KMS-11 (cell line): ENCODE measurements around the gene KCNJ4.

Source experiments
- H2AFZ ChIP-seq: fragments of 200-600 bp; sonication (generic); 2 replicates; pipeline ENCODE4 v1.6.1; 2016; ENCODE audit warnings: antibody characterized with exemption, mixed run types, low read depth
- H3K27ac ChIP-seq: fragments of 200-600 bp; sonication (generic); 2 replicates; pipeline ENCODE4 v1.6.1; 2016; ENCODE audit warnings: mild to moderate bottlenecking, mixed run types
- H3K27me3 ChIP-seq: fragments of 200-600 bp; sonication (generic); 2 replicates; pipeline ENCODE4 v1.6.1; 2017; ENCODE audit warnings: mild to moderate bottlenecking, low read depth, mixed run types, moderate library complexity; ENCODE audit not compliant: insufficient read depth
- H3K36me3 ChIP-seq: fragments of 200-600 bp; sonication (generic); 2 replicates; pipeline ENCODE4 v1.6.1; 2017; ENCODE audit warnings: mild to moderate bottlenecking, mixed run types; ENCODE audit not compliant: insufficient read depth
- H3K4me1 ChIP-seq: fragments of 200-600 bp; sonication (generic); 2 replicates; pipeline ENCODE4 v1.6.1; 2016; ENCODE audit warnings: mild to moderate bottlenecking, low read depth, mixed run types; ENCODE audit not compliant: poor library complexity, severe bottlenecking
- H3K4me2 ChIP-seq: fragments of 200-600 bp; sonication (generic); 2 replicates; pipeline ENCODE4 v1.7.0; 2016; ENCODE audit warnings: mild to moderate bottlenecking, mixed run types
- H3K4me3 ChIP-seq: fragments of 200-600 bp; sonication (generic); IDR thresholded peaks from 2 replicates; pipeline ENCODE4 v1.6.1; 2017; ENCODE audit warnings: low read depth, low read length, mixed read lengths; ENCODE audit not compliant: insufficient read depth
- H3K79me2 ChIP-seq: fragments of 200-600 bp; sonication (generic); 2 replicates; pipeline ENCODE4 v1.6.1; 2016; ENCODE audit warnings: low read depth, mixed run types; ENCODE audit not compliant: insufficient read depth
- H3K9ac ChIP-seq: fragments of 200-600 bp; sonication (generic); 2 replicates; pipeline ENCODE4 v1.6.1; 2016; ENCODE audit warnings: mild to moderate bottlenecking, mixed run types
- H4K20me1 ChIP-seq: fragments of 200-600 bp; sonication (generic); 2 replicates; pipeline ENCODE4 v1.6.1; 2016; ENCODE audit warnings: mild to moderate bottlenecking, mixed run types; ENCODE audit not compliant: insufficient read depth
- CTCF ChIP-seq: fragments of 200-600 bp; sonication (generic); conservative IDR thresholded peaks from 2 replicates; pipeline ENCODE4 v1.6.1; 2017; ENCODE audit warnings: low read depth, mild to moderate bottlenecking, antibody characterized with exemption, low read length, moderate library complexity, mixed read lengths

The KCNJ4 gene

GRCh38 chr22:38490475-38490874, 35.5 kb upstream of the KCNJ4 start:
- Histone ChIP-seq H3K9ac (no peak overlapping the region), H3K4me3 (no peak overlapping the region), H2AFZ (no peak overlapping the region), H3K4me2 (no peak overlapping the region), H3K36me3 (peaks cover 41% of the 10 kb centered on the region; the same call in 1 of the 2 replicates), H3K4me1 (peaks cover 92% of the 10 kb centered on the region), H3K27me3 (no peaks in the 10 kb centered on the region), H3K27ac (peak overlapping the region; percentile 14; the same call in 1 of the 2 replicates), H3K79me2 (peaks cover 33% of the 10 kb centered on the region; the same call in 1 of the 2 replicates), H4K20me1 (0 out of 2 replicates have a peak, but pooled peaks cover 4% of the 10 kb centered on the region)
- no peak for TF ChIP-seq CTCF

- Histone ChIP-seq H3K4me2 (no peak overlapping the region), H3K4me3 (no peak overlapping the region), H3K9ac (no peak overlapping the region), H2AFZ (no peak overlapping the region), H3K27me3 (no peaks in the 10 kb centered on the region), H3K36me3 (peaks cover 39% of the 10 kb centered on the region; the same call in 1 of the 2 replicates), H3K4me1 (peaks cover 91% of the 10 kb centered on the region), H4K20me1 (0 out of 2 replicates have a peak, but pooled peaks cover 4% of the 10 kb centered on the region), H3K27ac (peak overlapping the region; percentile 14; the same call in 1 of the 2 replicates), H3K79me2 (peaks cover 25% of the 10 kb centered on the region; the same call in 1 of the 2 replicates)
- TF ChIP-seq CTCF: no peak
Observed at GRCh38 chr22:38489561-38490145, 34.7 kb upstream of the KCNJ4 start.

GRCh38 chr22:38489142-38489541, 34.1 kb upstream of the KCNJ4 start:
- Histone ChIP-seq H2AFZ (no peak overlapping the region), H3K4me1 (peaks cover 90% of the 10 kb centered on the region), H3K36me3 (peaks cover 39% of the 10 kb centered on the region; the same call in 1 of the 2 replicates), H3K27me3 (no peaks in the 10 kb centered on the region), H3K79me2 (peaks cover 20% of the 10 kb centered on the region; the same call in 1 of the 2 replicates), H3K9ac (no peak overlapping the region), H3K4me2 (no peak overlapping the region), H3K27ac (no peak overlapping the region), H4K20me1 (0 out of 2 replicates have a peak, but pooled peaks cover 4% of the 10 kb centered on the region), H3K4me3 (no peak overlapping the region)
- no peak for TF ChIP-seq CTCF

GRCh38 chr22:38487946-38488345, 32.9 kb upstream of the KCNJ4 start:
- Histone ChIP-seq H3K4me3 (no peak overlapping the region), H3K4me2 (no peak overlapping the region), H3K27me3 (no peaks in the 10 kb centered on the region), H3K27ac (no peak overlapping the region), H4K20me1 (no peaks in the 10 kb centered on the region; the same call in 1 of the 2 replicates), H3K9ac (no peak overlapping the region), H2AFZ (no peak overlapping the region), H3K4me1 (peaks cover 85% of the 10 kb centered on the region), H3K79me2 (peaks cover 8% of the 10 kb centered on the region; the same call in 1 of the 2 replicates), H3K36me3 (peaks cover 35% of the 10 kb centered on the region; the same call in 1 of the 2 replicates)
- no peak for TF ChIP-seq CTCF
